Central memory CD8-positive, alpha-beta T cell (primary cell): Measurements from ENCODE around the gene MORC1.

Source experiments
- ATAC-seq: fragments of 150-1000 bp; cut with Tn5 transposase; replicated peaks from 2 replicates; pipeline ENCODE4 v1.10.0; 2022; ENCODE audit warnings: mild to moderate bottlenecking, moderate FRiP score, moderate number of reproducible peaks; ENCODE audit not compliant: poor library complexity, severe bottlenecking; ENCODE audit errors: extremely low read depth
- DNase-seq, 2 donors: peaks; one replicate each; pipeline ENCODE4 v3.0.0; 2021; ENCODE audit warnings: low spot score in 2 of 2
- H3K27ac Mint-ChIP-seq: one replicate; pipeline ENCODE4 v1.8.0; 2022; ENCODE audit warnings: low read depth, mild to moderate bottlenecking, moderate library complexity, mixed read lengths
- H3K27me3 Mint-ChIP-seq: one replicate; pipeline ENCODE4 v1.8.0; 2022; ENCODE audit warnings: mixed read lengths
- H3K36me3 Mint-ChIP-seq: one replicate; pipeline ENCODE4 v1.8.0; 2022; ENCODE audit warnings: mild to moderate bottlenecking, moderate library complexity, mixed read lengths; ENCODE audit not compliant: insufficient read depth
- H3K4me1 Mint-ChIP-seq: one replicate; pipeline ENCODE4 v1.8.0; 2022; ENCODE audit warnings: mixed read lengths
- H3K4me3 Mint-ChIP-seq: one replicate; pipeline ENCODE4 v1.8.0; 2022; ENCODE audit warnings: mild to moderate bottlenecking, moderate library complexity, mixed read lengths
- H3K9me3 Mint-ChIP-seq: one replicate; pipeline ENCODE4 v1.8.0; 2022; ENCODE audit warnings: mixed read lengths

The MORC1 gene

DNA sequence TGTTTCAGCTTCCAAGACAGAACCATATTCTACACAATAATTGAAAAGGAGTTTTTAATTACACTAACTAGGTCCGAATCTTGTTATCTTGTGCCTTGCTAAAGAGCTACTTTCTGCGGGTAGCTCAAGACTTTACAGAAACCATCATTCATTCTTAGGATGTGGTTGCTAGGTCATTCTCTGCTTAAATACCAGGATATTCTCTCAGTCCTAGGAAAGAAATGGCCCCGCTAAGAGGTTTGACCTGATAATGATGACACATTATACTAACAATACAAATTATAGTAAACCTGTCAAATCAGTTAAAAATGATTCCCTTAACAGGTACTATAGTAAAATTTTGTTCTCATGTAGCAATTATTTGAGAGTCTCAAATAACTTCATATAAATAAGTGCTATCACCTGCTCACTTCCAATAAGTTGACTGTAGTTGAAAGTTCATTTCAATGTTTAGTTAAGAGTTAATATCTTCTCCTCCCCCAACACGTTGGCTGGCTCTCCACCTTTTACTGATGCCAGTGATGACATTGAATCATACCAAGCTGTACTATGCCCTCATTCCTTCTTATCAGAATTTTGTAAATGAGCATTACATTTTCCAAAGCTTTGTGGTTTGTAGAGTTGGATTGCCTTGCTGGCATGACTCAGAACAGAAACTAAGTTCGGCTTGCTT, 15.0 kb upstream of the MORC1 start:
- Mint-ChIP-seq H3K9me3 (peaks cover 5% of the 10 kb centered on the region), H3K36me3 (no peaks in the 10 kb centered on the region), H3K4me1 (no peaks in the 10 kb centered on the region), H3K27ac (no peak overlapping the region), H3K27me3 (peaks cover 9% of the 10 kb centered on the region), H3K4me3 (no peak overlapping the region)
- no peak for ATAC-seq
- DNase-seq = no peak

GRCh38 chr3:109131276-109131675, 13.3 kb upstream of the MORC1 start:
- peaks cover 9% of the 10 kb centered on the region for H3K27me3 Mint-ChIP-seq
- ATAC-seq (no peak), DNase-seq (no peak)
- H3K9me3 Mint-ChIP-seq = peaks cover 5% of the 10 kb centered on the region
- no peaks in the 10 kb centered on the region for H3K36me3 Mint-ChIP-seq
- no peaks in the 10 kb centered on the region for H3K4me1 Mint-ChIP-seq
- no peak overlapping the region for H3K27ac Mint-ChIP-seq
- no peak overlapping the region for H3K4me3 Mint-ChIP-seq

DNA sequence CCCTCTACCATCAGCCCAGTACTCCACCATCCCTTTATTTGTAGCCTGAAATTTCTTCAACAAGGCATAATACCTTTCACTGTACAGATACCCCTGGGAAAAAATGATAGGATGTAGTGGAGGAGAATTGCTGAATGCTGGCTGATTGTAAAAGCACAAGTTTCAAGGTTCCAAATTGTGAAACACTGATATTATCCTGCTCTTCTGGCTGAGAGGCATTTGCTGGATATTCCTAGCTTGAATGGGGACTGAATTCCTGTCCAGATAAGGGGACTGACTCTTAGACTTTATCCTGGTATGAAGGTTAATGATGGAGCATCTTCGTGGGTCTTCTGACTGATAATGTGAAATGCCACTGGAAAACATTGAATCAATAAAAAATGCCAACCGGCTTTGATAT, 9.6 kb upstream of the MORC1 start:
- H3K27me3 Mint-ChIP-seq = peaks cover 9% of the 10 kb centered on the region
- no peak overlapping the region for H3K4me3 Mint-ChIP-seq
- no peak for ATAC-seq
- no peak for DNase-seq
- no peaks in the 10 kb centered on the region for H3K36me3 Mint-ChIP-seq
- no peak overlapping the region for H3K27ac Mint-ChIP-seq
- peaks cover 5% of the 10 kb centered on the region for H3K9me3 Mint-ChIP-seq
- H3K4me1 Mint-ChIP-seq = no peaks in the 10 kb centered on the region

GRCh38 chr3:109125902-109126301, 8.0 kb upstream of the MORC1 start:
- H3K36me3 Mint-ChIP-seq = no peaks in the 10 kb centered on the region
- peaks cover 5% of the 10 kb centered on the region for H3K9me3 Mint-ChIP-seq
- ATAC-seq = no peak
- no peaks in the 10 kb centered on the region for H3K4me1 Mint-ChIP-seq
- no peak overlapping the region for H3K4me3 Mint-ChIP-seq
- H3K27me3 Mint-ChIP-seq = peaks cover 9% of the 10 kb centered on the region
- no peak for DNase-seq
- H3K27ac Mint-ChIP-seq = no peak overlapping the region

GRCh38 chr3:109122690-109123089, 4.8 kb upstream of the MORC1 start:
- no peaks in the 10 kb centered on the region for H3K4me1 Mint-ChIP-seq
- no peak overlapping the region for H3K27ac Mint-ChIP-seq
- H3K27me3 Mint-ChIP-seq = peaks cover 6% of the 10 kb centered on the region
- ATAC-seq (no peak), DNase-seq (no peak)
- no peak overlapping the region for H3K4me3 Mint-ChIP-seq
- no peaks in the 10 kb centered on the region for H3K9me3 Mint-ChIP-seq
- no peaks in the 10 kb centered on the region for H3K36me3 Mint-ChIP-seq

- Mint-ChIP-seq H3K27me3 (peaks cover 21% of the 10 kb centered on the region), H3K4me1 (no peaks in the 10 kb centered on the region), H3K36me3 (no peaks in the 10 kb centered on the region), H3K9me3 (no peaks in the 10 kb centered on the region), H3K4me3 (no peak overlapping the region), H3K27ac (no peak overlapping the region)
- DNase-seq = no peak
- no peak for ATAC-seq
Observed at GRCh38 chr3:109118584-109118983, 650 bp upstream of the MORC1 start.

GRCh38 chr3:109116031-109116430, 1.9 kb downstream of the MORC1 start:
- DNase-seq = no peak
- Mint-ChIP-seq H3K9me3 (no peaks in the 10 kb centered on the region), H3K36me3 (no peaks in the 10 kb centered on the region), H3K4me3 (no peak overlapping the region), H3K27ac (no peak overlapping the region), H3K27me3 (peaks cover 34% of the 10 kb centered on the region), H3K4me1 (no peaks in the 10 kb centered on the region)
- ATAC-seq = no peak

DNA sequence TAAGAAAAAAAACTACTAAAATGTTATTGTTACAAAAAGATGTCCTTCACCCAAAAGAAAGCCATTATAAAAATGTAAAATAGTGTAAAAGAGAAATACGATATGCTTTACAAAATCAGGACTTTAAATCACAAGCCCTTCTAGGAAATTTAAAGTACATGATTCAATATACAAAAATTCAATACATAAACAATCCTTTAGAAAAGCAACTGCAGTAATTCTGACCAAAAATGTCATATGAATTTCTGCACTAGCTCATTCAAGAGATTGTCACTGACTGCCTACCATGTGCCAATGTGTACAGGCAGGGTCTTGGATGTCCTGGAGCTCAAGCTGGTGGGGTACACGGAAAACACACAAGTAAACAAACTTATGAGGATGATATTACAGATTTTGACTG, 2.5 kb downstream of the MORC1 start:
- no peak for ATAC-seq
- Mint-ChIP-seq H3K36me3 (no peaks in the 10 kb centered on the region), H3K9me3 (no peaks in the 10 kb centered on the region)

GRCh38 chr3:109114746-109115145, 3.2 kb downstream of the MORC1 start:
- ATAC-seq = no peak
- H3K27me3 Mint-ChIP-seq = peaks cover 35% of the 10 kb centered on the region
- H3K36me3 Mint-ChIP-seq = no peaks in the 10 kb centered on the region
- no peaks in the 10 kb centered on the region for H3K4me1 Mint-ChIP-seq
- H3K27ac Mint-ChIP-seq = no peak overlapping the region
- H3K9me3 Mint-ChIP-seq = no peaks in the 10 kb centered on the region
- H3K4me3 Mint-ChIP-seq = no peak overlapping the region
- no peak for DNase-seq

More for the DNA sequence above, 2.5 kb downstream of the MORC1 start:
- Mint-ChIP-seq H3K27ac (no peak overlapping the region), H3K4me1 (no peaks in the 10 kb centered on the region), H3K27me3 (peaks cover 34% of the 10 kb centered on the region), H3K4me3 (no peak overlapping the region)
- no peak for DNase-seq

DNA sequence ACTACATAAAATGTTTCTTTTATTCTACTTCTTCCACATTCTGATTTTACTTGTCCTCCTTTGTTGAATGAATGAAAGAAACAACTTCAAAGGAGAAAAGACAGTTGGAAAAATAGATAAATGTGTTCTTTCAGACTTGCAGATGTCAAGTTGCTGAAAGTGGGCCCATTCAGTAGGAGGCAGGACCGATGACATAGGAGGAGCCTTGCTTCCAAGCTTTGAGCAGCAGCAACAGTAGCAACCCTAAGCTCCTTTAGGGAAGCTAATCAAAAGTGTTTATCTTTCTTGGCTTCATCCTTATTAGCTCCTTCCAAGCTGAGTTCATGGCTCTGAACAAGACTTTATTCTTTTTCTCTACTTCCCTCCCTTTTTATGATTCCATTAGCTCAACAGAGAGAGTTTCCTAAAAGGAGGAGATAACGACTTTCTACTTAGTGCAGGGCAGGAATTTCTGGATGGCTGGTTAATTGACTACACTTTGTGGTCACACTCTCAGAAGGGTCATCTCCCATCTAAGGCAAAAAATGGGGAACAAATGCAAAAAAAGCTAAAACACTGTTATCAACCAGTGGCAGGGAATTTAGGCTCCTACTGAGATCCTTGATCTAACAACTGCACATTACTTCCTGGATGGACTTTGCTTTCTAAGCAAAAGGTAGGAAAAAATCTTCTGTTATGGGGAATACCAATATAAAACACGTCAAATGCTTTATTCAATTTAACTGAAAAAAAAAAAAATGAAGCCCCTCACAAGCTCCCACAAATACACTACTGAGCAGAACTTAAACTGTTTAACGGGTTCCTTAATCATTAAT, 4.8 kb downstream of the MORC1 start:
- H3K4me3 Mint-ChIP-seq = no peak overlapping the region
- H3K4me1 Mint-ChIP-seq = no peaks in the 10 kb centered on the region
- no peak for DNase-seq
- no peaks in the 10 kb centered on the region for H3K9me3 Mint-ChIP-seq
- no peaks in the 10 kb centered on the region for H3K36me3 Mint-ChIP-seq
- no peak for ATAC-seq
- H3K27me3 Mint-ChIP-seq = peaks cover 40% of the 10 kb centered on the region
- no peak overlapping the region for H3K27ac Mint-ChIP-seq

DNA sequence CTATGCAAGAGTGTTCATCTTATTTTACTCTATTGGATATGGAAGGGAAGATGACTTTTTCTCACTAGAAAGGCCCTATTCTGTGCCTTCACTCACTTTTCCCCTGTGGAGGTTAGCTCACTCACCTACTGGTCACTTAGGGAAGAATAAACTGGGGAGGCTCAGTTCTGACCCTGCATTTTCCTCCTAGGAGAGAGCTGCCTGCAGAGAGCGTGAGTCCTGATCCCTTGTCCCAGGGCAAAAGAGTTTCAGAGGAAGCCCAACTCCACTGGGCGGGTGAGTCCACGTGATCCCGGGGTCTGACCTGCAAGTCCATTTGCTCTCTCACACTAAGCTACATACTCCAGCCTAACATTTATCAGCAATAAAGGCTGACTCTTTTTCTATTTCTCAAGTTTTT, 8.4 kb downstream of the MORC1 start:
- no peaks in the 10 kb centered on the region for H3K4me1 Mint-ChIP-seq
- no peak overlapping the region for H3K27ac Mint-ChIP-seq
- no peaks in the 10 kb centered on the region for H3K9me3 Mint-ChIP-seq
- H3K4me3 Mint-ChIP-seq = no peak overlapping the region
- no peak for ATAC-seq
- H3K27me3 Mint-ChIP-seq = peaks cover 47% of the 10 kb centered on the region
- DNase-seq = no peak
- no peaks in the 10 kb centered on the region for H3K36me3 Mint-ChIP-seq

DNA sequence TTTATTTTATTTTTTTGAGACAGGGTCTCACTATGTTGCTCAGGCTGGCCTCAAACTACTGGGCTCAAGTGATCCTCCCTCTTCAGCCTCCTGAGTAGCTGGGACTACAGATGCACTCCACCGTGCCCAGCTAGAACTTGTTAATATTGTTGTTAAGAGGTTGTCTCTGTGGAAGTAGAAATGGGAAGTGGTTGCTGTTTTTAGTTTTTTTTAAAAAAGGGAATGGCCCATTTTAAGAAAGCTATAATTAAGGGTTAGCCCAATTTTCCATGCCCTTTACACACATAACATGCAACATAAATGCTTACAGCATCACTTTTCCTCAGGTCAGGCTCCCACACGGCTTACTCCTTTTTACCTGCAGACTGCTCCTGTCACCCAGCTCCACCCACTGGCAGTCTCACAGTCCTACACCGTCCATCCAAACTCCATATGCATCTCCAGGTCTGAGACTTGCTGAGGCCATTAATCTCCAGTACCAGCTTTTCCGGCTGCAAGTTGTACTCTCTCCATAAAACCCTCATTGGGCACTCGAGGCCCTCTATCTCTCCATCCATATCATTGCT, 19.8 kb downstream of the MORC1 start:
- H3K4me1 Mint-ChIP-seq = no peaks in the 10 kb centered on the region
- DNase-seq (no peak), ATAC-seq (no peak)
- H3K4me3 Mint-ChIP-seq = no peak overlapping the region
- no peaks in the 10 kb centered on the region for H3K27me3 Mint-ChIP-seq
- no peak overlapping the region for H3K27ac Mint-ChIP-seq
- H3K36me3 Mint-ChIP-seq = no peaks in the 10 kb centered on the region
- no peaks in the 10 kb centered on the region for H3K9me3 Mint-ChIP-seq

DNA sequence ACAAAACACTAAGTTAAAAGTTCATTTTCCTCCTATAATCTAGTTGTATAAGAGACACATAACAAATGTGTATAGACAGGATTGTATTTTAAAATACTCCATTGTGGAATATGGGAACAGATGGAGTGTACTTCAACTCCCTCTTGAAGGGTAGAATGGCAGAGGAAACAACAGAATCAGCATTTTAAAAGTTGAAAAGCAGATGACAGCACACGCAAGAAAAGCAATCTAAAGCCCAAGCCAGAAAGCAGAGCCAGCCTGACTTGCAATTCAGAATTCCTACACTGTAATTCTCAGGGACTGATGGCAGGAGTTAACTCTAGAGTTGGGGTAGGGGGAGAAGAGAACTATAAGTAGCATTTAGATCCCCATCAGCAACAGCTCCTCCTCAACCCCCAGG, 22.8 kb downstream of the MORC1 start:
- Mint-ChIP-seq H3K36me3 (no peaks in the 10 kb centered on the region), H3K4me3 (no peak overlapping the region), H3K4me1 (no peaks in the 10 kb centered on the region), H3K9me3 (no peaks in the 10 kb centered on the region), H3K27ac (no peak overlapping the region), H3K27me3 (no peaks in the 10 kb centered on the region)
- ATAC-seq (no peak), DNase-seq (no peak)
